DOHH2 (cell line): ENCODE data around the gene FFAR1.
A peak's percentile ranks its signal among the peaks of the same experiment; 100 is the strongest.

ENCODE experiments used
- H3F3A ChIP-seq: fragments of 200-600 bp; sonication (generic), shearing (Covaris generic); 2 replicates; pipeline ENCODE4 v1.6.0; 2016; ENCODE audit warnings: antibody characterized with exemption, mild to moderate bottlenecking; ENCODE audit not compliant: control insufficient read depth, insufficient read depth
- H3K27ac ChIP-seq: fragments of 200-600 bp; sonication (generic); 2 replicates; pipeline ENCODE4 v1.5.1; 2014; ENCODE audit warnings: low read depth, mild to moderate bottlenecking, low read length, moderate library complexity
- H3K27me3 ChIP-seq: fragments of 200-600 bp; sonication (generic); 2 replicates; pipeline ENCODE4 v1.6.1; 2014; ENCODE audit warnings: mild to moderate bottlenecking, low read length, mixed read lengths; ENCODE audit not compliant: control insufficient read depth
- H3K36me3 ChIP-seq: fragments of 200-600 bp; sonication (generic); 2 replicates; pipeline ENCODE4 v1.6.1; 2014; ENCODE audit warnings: mild to moderate bottlenecking, low read length, moderate library complexity, mixed read lengths; ENCODE audit not compliant: control insufficient read depth
- H3K4me1 ChIP-seq: fragments of 200-600 bp; sonication (generic); 2 replicates; pipeline ENCODE4 v1.6.1; 2014; ENCODE audit warnings: mild to moderate bottlenecking, low read length, mixed read lengths; ENCODE audit not compliant: control insufficient read depth
- H3K4me2 ChIP-seq: fragments of 200-600 bp; sonication (generic); 2 replicates; pipeline ENCODE4 v1.6.0; 2014; ENCODE audit warnings: mild to moderate bottlenecking, low read length, moderate library complexity
- H3K4me3 ChIP-seq: fragments of 200-600 bp; sonication (generic); 2 replicates; pipeline ENCODE4 v1.5.1; 2014; ENCODE audit warnings: mild to moderate bottlenecking, low read length, mixed read lengths
- H3K79me2 ChIP-seq: fragments of 200-600 bp; sonication (generic); 2 replicates; pipeline ENCODE4 v1.6.1; 2014; ENCODE audit warnings: mild to moderate bottlenecking, low read length, mixed read lengths; ENCODE audit not compliant: control insufficient read depth
- H3K9me2 ChIP-seq: fragments of 200-600 bp; sonication (generic); replicated peaks from 2 replicates; pipeline ENCODE4 v1.6.1; 2014; ENCODE audit warnings: mild to moderate bottlenecking, low read length, mixed read lengths; ENCODE audit not compliant: control insufficient read depth
- H3K9me3 ChIP-seq: fragments of 200-600 bp; sonication (generic); 2 replicates; pipeline ENCODE4 v1.6.1; 2014; ENCODE audit warnings: antibody characterized with exemption, low read length, mixed read lengths; ENCODE audit not compliant: control insufficient read depth, insufficient read depth
- H4K20me1 ChIP-seq: fragments of 200-600 bp; sonication (generic); 2 replicates; pipeline ENCODE4 v1.6.0; 2014; ENCODE audit warnings: low read depth, mild to moderate bottlenecking, antibody characterized with exemption, low read length, moderate library complexity; ENCODE audit not compliant: control insufficient read depth, insufficient read depth
- EZH2phosphoT487 ChIP-seq: fragments of 200-600 bp; sonication (generic); IDR thresholded peaks from 2 replicates; pipeline ENCODE4 v1.6.1; 2017; ENCODE audit warnings: borderline replicate concordance, mild to moderate bottlenecking, antibody characterized with exemption, low read length, moderate library complexity, mixed read lengths
- TF ChIP-seq, protein P1 (sequence below): fragments of 200-600 bp; sonication (generic); IDR thresholded peaks from one replicate; pipeline ENCODE4 v1.5.1; 2014; ENCODE audit warnings: antibody characterized with exemption, mild to moderate bottlenecking, low read depth, low read length; ENCODE audit not compliant: poor library complexity, severe bottlenecking

Gene FFAR1

DNA sequence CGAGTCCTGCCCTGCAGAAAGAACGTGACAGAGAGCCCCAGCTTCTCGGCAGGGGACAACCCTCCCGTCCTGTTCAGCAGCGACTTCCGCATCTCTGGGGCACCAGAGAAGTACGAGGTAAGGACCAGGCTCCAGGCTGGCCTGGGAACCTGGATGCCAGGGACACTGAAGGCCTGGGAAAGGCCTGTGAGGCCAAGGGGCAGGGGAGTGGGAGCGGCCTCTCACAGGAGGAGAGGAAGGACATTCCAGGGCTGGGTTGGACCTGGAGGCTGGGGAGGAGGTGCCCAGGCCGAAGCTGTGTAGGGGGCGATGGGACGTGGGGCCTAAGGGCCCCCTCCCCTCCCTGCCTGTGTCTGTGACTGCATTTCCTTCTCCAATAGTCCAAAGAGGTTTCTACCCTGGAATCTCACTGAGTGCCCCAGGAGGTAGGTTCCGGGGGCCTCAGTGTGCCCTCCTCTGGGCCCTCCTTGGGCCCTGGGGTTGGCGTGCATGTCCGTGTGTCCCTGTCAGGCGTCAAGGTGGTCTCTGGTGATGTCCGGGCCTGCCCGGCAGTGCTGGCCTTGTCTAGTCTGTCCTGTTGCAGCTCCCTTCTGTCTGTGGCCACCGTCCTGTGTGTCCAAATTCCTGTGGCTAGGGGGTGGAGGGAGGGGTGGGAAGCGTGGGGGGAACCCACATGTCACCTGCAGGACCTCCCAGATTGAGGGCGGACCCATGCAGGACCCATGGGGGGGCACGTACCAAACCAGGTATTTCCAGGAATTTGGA, 35.6 kb upstream of the FFAR1 start:
- Histone ChIP-seq H3K4me3 (no peak overlapping the region), H3K36me3 (no peaks in the 10 kb centered on the region), H4K20me1 (no peaks in the 10 kb centered on the region), H3K27me3 (no peaks in the 10 kb centered on the region), H3K27ac (no peak overlapping the region), H3K9me3 (no peaks in the 10 kb centered on the region), H3K79me2 (no peaks in the 10 kb centered on the region), H3K4me2 (no peak overlapping the region), H3F3A (peaks cover 11% of the 10 kb centered on the region; the same call in 1 of the 2 replicates), H3K4me1 (peaks cover 87% of the 10 kb centered on the region), H3K9me2 (no peaks in the 10 kb centered on the region)
- TF ChIP-seq, protein P1, sequence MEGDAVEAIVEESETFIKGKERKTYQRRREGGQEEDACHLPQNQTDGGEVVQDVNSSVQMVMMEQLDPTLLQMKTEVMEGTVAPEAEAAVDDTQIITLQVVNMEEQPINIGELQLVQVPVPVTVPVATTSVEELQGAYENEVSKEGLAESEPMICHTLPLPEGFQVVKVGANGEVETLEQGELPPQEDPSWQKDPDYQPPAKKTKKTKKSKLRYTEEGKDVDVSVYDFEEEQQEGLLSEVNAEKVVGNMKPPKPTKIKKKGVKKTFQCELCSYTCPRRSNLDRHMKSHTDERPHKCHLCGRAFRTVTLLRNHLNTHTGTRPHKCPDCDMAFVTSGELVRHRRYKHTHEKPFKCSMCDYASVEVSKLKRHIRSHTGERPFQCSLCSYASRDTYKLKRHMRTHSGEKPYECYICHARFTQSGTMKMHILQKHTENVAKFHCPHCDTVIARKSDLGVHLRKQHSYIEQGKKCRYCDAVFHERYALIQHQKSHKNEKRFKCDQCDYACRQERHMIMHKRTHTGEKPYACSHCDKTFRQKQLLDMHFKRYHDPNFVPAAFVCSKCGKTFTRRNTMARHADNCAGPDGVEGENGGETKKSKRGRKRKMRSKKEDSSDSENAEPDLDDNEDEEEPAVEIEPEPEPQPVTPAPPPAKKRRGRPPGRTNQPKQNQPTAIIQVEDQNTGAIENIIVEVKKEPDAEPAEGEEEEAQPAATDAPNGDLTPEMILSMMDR = no peak
- TF ChIP-seq EZH2phosphoT487 = no peak

DNA sequence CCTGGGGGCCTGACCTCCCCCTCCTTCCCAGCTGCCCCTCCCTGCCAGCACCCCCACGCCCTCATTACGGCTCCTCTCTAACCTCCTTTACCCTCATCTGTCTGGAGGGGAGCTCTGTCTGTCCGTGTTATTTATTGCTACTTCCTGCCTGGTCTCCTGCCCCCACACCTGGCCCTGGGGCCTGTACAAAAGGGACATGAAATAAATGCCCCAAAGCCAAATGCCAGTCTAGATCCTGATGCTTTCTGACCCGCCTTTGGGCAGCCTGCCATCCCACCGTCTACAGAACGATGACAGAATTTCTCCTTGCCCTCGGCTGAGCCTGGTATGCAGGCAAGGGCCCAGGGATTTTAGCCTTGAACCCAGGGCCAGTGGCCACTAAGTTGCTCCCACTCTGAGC, 34.1 kb upstream of the FFAR1 start:
- peaks cover 87% of the 10 kb centered on the region for H3K4me1 ChIP-seq

DNA sequence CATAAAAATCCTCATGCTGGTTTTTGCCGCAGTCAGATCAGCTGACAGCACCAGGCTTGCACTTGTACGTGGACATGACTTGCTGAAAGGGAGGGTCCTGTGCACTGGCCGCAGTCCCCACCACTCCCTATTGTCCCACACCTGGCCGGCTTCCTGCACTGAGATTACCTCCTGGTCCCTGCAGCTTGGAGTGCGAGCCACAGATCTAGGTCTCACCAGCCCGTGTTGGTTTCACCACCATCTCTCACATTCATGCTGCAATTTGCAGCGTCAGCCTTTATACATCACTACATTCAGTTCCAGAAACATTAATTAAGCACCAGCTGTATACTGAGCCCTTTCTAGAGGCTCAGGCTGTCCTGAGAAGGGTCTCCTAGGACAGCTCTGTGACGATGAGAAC, 33.7 kb upstream of the FFAR1 start:
- H3K4me2 ChIP-seq = peak overlapping the region; percentile 45
- H3K4me1 ChIP-seq = peaks cover 87% of the 10 kb centered on the region
- H3K9me3 ChIP-seq = no peaks in the 10 kb centered on the region
- H3K27me3 ChIP-seq = no peaks in the 10 kb centered on the region
- H3K27ac ChIP-seq = peak overlapping the region; percentile 12; the same call in 1 of the 2 replicates
- no peaks in the 10 kb centered on the region for H4K20me1 ChIP-seq
- H3K79me2 ChIP-seq = no peaks in the 10 kb centered on the region
- H3K9me2 ChIP-seq = no peaks in the 10 kb centered on the region
- TF ChIP-seq, protein P1 = no peak
- TF ChIP-seq EZH2phosphoT487 = no peak
- H3K36me3 ChIP-seq = no peaks in the 10 kb centered on the region
- peak overlapping the region; percentile 24 for H3K4me3 ChIP-seq
- H3F3A ChIP-seq = peaks cover 11% of the 10 kb centered on the region; the same call in 1 of the 2 replicates

More for the DNA sequence above, 34.1 kb upstream of the FFAR1 start:
- TF ChIP-seq EZH2phosphoT487 = no peak
- TF ChIP-seq, protein P1 = no peak
- Histone ChIP-seq H4K20me1 (no peaks in the 10 kb centered on the region), H3K79me2 (no peaks in the 10 kb centered on the region), H3K36me3 (no peaks in the 10 kb centered on the region), H3K4me3 (peak overlapping the region; percentile 24), H3K9me2 (no peaks in the 10 kb centered on the region), H3F3A (peaks cover 11% of the 10 kb centered on the region; the same call in 1 of the 2 replicates), H3K27ac (peak overlapping the region; percentile 12), H3K4me2 (peak overlapping the region; percentile 45), H3K9me3 (no peaks in the 10 kb centered on the region), H3K27me3 (no peaks in the 10 kb centered on the region)
